AG08395 (cell line): ENCODE results near the gene MIEF1.

Experiments used
- DNase-seq: peaks from one replicate; pipeline ENCODE4 v3.0.0; 2012; ENCODE audit warnings: mixed read lengths, low spot score

Gene MIEF1

DNA sequence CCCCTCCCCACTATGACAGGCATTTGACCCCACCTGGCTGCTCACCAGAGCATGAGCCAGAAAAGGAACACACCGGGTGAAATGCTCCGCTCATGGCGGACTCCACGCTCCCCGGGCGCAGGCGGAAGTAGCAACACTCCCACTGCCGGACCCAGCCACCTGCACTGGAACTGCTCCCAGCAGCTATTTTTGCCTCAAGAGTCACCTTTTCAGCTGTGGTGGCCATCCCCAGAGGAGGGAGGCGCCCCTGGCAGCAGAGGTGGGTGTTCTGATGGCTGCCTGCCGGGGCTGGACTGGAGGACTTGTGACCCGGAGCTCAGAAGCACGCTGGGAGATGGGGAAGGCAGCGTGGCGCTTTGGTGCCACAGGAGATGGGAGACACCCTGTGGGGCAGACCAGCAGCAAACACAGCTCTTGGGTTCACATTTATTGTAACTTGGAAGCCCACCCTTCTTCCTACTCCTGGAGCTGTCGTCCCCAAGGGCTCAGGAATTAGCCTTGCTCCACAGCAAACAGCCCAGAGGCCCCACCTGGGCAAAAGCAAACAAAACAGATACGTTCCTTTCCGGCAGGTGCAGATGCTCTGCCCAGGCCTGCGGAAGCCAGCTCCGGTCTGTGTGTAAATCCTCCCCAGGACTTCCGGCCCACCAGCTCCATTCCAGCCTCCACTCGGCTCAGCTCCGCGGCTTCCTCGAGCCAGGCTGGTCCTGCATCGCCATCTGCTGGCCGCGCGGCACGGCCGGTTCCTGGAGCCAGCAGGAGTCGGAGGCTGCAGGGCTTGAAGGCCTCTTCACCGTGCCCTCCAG lies 26.8 kb downstream of the MIEF1 start:
- DNase-seq: peak; percentile 85

DNA sequence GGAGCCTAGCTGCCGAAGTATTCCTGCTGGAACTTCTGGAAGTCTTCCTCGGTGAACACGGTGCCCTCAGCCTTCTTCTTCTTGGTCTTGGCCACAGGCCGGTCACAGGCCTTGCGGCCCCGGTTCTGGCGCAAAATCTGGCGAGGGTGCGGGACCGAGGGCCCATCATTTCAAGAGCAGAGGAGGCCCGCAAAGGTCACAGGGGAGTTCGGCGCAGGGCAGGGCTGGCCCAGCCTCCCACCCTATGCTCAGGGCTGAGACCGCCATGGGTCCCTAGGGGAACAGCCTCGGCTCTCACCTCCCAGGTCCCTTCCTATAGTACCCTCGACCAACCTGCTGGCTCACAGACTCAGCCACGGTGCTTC lies 27.4 kb downstream of the MIEF1 start:
- DNase-seq: no peak

DNA sequence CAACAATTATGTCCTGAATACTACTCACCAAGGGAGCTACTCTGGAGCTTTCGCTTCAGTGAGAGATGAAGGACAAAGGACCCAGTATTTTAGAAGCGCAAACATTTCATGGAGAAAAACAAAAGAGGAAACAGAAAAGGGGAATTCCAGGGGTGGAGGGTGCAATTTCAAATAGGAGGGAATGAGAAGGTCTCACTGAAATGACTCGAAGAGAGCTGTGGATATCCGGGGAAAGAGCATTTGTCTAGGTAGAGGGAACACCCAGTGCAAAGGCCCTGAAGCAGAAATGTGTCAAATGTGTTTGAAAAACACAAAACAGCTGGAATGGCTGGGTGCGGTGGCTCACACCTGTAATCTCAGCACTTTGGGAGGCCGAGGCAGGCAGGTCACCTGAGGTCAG lies 28.0 kb downstream of the MIEF1 start:
- no peak for DNase-seq

DNA sequence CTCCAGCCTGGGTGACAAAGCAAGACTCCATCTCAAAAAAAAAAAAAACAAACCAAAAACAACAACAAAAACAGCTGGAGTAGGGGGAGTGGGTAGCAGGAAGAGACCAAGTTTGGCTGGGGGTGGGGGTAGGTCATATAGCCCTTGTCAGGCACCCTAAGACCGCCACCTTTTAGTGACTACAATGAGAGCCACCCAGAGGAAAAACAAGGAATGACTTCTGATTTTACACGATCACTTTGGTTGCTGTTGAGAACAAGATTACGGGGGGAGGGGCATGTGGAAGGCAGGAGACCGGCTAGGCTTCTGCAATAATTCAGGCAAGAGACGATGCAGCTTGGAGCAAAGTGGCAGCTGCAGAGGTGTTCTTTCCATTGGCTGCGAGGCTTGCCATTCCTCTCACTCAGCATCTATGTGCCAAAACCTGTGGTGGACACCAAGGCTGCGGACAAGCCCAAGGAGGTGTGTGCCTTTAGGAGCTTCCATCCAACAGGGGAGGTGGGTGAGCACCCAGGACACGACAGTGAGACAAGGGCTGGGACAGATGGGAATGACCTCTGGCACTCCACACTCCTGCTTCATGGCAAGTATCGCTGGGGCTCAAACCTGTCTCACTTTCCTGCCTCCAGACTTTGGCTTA lies 28.7 kb downstream of the MIEF1 start:
- DNase-seq: peak; percentile 40

DNA sequence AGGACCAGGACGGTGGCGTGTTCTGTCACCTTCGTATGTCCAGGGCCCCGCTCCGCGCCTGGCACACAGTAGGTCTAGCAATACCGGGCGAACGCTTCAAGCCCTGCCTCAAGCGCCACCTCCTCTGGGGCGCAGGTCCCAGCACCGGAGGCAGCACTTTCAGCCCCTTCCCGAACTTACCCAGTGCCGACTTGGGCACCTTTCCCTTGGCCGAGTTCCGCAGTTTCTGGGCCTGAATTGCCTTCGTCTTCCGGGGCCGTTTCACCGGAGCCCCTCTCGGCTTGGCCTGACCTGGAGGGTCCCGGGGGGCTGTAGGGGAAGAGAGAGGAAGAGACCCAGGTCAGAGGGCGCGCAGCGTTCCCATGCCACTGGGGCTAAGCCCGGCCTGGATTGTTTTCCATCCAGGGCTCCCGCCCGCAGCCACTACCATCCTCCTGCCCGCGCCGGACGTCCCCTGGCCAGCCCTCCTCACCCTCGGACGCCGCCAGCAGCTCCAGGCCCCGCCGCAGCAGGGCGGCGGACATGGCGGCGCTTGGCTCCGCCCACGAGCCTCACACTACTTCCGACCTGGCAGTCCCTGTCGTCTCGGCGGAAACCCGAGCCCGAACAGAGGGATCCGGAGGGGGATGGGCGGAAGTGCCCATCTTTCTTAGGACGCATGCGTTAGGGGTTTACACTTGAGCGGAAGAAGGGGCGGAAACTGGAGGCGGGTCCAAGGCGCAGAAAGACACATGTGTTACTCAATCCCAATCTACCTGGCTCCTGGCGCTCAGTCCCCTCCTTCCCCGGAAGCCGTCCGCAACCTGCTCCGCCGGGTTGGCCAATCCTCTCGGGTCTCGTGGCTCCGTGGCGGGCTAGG lies 30.4 kb downstream of the MIEF1 start, which contains the start of gene RPS19BP1:
TSS of gene RPS19BP1 (minus strand) at position 534 of the 859 bp plus-strand sequence. CDS start at position 524, 10 bp downstream.
- DNase-seq: peak; percentile 98

DNA sequence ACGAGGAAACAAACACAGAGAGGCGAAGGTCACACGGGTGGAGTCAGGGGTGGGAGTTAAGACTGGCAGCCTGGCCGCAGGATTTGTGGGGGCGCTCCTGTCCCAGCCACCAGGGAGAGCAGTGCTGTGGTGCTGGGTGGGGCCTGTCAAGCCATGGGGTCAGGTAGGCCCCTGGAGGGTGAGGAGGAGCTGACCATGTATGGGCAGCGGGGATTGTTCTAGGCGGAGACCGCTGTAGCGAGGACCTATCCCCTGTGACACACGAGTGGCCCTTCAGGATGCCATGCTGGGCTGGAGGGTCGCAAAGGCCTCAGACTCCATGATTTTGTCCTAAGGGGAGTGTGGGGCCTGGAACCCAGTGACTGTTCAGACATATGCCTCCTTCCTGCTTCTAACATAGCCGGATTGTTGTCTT lies 32.0 kb downstream of the MIEF1 start:
- DNase-seq: no peak

DNA sequence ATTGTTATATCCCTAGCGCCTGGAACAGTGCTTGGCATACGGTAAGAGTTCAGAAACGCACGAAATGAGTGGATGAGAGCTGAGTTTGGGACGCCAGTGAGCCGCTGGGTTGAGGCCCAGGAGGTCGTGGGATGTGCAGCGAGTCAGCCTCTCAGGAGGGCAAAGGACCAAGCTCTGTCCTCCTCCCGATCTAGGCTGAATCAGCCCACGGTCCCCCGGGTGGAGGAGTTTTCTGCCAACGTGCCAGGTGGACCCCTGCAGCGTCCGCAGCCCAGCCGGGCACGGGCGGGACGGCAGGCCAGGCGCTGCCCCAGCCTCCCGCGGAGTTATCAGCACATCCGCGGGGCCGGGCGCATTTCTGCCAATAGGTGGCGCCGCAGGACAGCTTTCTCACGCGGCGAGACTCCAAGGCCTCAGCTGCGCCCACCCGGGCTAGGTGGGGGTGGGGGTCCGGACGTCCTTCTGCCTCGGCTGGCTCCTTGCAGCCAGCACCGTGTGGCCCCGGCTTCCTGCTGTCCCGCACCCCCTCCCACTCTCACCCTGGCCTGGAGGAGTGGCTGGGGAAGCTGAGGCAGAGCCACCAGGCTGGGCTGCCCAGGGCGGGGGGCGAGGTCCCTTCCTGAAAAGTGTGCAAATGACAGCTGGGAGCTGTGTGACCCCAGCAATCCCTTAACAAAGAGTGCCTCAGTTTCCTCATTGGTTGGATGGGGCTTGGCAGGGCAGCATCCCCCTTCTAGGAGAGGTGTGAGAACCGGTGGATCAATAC lies 32.7 kb downstream of the MIEF1 start:
- DNase-seq: peak; percentile 82

DNA sequence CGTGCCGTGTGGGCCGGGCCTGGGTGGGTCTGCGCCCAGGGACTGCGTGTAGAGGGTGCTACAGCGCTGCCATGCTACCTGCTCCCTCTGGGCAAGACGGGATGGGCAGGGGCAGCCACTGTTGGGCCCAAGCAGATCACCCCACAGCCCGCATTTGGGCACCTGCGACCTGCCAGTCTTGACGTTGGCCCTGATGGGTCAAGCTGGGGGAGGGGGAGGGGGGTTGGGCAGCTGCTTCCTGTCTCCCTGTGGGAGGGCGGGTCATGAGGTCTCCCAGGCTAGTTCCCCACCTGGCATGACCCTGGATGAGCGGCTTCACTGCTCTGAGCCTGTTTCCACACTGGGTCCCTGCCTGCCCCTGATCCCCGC lies 33.3 kb downstream of the MIEF1 start:
- DNase-seq: no peak

DNA sequence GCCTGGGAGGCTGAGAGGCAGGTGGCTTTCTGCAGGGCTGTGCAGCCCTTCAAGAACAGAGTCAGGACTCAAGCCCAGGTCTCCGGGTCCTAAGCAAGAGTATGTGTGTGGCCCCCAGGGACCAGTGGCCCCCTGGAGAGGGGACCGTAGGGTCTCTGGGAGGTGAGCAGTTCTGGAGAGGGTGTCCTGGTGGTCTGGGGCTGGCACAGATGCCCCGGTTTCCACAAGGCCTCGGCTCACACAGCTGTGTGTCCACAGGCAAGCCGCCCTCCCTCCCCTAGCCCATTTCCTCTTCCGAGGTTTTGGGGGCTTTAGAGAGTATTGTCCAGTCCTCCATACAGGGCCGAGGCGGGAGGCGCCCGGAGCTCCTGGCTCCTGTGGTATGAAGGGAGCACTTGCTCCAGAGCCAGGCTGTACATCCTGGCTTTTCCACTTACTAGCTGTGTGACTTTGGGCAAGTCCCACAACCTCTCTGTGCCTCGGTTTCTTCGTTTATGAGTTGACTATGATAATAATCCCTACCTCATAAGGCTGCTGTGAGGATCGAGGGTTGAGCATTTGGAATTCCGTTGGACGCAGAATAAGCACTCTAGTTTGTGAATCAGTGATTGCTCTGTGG lies 33.9 kb downstream of the MIEF1 start:
- no peak for DNase-seq

DNA sequence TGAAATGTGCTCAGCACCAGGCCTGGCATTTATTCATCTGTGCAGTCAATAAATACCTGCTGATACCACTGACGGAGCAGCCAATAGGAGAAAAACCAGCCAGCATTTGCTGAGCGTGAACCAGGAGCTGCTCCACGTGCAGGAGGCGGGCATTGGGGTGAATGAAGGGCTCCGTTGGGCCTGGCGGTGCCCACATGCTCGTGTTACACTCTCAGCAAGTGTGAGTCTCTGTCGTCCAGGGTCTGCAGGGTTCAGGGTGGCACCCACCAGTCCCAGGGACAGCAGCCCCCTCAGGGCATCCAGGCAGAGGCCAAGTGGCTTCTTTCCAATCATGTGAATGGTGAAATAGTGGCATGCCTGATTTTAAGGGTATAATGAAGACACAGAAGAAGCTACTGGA lies 34.6 kb downstream of the MIEF1 start:
- no peak for DNase-seq

DNA sequence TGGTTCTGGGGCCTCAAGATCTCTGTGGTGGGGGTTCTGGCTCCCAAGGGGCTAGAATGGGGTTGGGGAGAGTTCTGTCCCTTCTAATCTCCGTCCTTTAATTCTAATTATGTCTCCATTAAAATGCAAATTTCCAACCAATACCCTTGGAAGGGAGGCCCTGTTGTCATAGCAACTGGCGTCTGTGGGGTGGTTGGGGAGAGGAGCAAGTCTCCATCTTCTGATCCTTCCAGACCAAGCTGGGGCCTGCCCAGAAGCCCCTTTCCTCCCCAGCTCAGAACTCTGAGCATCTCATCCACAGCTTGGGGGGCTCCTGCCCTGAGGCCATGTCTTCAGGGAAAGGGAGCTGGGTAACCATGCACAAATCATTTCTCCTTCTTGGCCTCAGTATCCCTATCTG lies 35.9 kb downstream of the MIEF1 start:
- DNase-seq: no peak

DNA sequence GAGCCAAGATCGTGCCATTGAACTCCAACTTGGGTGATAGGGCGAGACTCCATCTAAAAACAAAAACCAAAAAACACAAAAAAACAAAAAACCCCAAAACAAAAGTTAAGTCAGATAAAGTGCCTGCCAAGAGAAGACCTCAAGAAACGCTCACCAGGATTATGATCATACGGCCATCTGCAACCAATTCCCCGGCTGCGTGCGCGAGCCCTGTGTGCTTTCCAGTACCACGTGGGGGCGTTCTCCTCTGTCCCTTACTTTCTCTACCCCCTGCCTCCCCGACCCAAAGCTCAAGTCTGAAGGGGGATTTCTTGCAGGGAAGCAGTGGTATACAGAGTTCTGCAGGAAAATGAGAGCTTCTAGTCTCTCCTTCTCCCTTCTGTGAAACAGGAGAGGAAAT lies 41.0 kb downstream of the MIEF1 start:
- DNase-seq: peak; percentile 46

DNA sequence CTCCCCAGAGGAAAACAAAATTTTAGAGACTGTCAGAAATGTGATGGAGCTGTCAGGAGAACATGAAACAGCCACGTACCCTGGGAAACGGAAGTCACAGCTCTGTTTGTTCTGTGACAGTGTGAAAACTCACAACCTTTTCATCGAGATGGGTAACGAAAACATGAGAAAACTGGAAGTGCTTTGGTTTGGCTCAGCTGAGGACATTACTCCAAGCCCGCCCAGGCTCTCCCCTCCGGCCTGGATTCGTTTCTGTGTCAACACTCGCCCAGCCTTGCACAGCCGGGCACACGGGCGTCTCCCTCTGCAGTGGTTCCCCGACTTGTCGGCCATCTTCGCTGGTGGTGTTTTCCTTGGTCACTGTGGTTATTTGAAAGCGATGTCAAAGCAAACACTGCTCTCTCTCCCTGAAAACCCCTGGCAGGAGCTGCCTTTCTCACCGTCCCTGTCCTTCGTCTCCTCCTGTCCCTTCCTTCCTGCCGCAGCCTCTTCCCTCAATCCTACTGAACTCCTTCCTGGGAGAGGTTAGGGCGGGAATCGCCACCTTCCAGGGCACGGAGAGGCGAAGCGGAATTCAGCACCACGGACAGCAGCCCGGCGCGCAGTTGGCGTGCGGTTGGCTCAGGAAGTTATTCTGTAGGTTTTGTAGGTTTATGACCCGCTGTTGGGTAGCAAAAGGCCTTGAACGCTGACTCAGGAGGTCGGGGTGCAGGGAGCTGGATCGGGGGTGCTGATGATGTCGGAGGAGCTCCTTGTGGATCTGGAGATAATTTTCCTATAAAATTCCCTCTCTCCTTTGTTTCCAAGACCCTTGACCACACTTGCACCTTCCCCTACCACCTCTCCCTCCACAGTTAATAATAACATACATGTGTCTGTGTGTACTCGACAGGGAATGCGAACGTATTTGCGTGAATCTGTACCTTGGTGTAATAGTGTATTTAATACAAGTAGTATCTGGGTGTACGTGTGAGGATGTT lies 43.6 kb downstream of the MIEF1 start:
- DNase-seq: peak; percentile 38

DNA sequence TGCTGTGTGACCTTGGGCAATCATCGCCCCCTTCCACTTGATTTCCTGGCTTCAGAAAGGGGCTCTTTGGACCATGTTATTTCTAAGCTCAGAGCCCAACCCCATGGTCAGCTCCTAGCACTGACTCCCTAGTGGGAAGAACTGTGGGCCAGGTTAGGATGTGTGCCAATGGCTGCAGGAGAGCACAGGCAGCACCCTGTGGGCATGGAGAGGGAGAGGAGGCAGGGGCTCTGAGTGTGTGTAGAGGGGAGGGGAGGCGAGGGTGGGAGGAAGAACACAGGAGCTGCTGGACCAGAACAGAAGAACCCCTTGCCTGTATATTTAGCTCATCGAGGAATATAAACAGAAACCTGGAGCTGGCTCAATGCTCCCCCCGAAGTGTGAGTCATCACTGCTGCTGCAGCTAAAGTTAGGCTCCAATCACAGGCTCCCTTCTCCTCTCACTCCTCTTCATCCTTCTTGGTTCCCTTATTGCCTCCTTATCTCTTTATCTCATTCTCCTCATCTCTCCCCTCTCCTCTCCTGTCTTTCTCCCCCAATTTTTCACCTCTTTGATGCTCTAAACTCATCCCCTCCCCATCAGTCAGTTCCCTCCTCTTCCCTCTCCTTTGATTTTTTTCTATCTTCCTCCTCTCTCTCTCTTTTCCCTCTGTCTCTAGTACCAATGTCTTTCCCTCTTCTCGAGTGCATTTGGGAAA lies 44.9 kb downstream of the MIEF1 start:
- DNase-seq: peak; percentile 60

DNA sequence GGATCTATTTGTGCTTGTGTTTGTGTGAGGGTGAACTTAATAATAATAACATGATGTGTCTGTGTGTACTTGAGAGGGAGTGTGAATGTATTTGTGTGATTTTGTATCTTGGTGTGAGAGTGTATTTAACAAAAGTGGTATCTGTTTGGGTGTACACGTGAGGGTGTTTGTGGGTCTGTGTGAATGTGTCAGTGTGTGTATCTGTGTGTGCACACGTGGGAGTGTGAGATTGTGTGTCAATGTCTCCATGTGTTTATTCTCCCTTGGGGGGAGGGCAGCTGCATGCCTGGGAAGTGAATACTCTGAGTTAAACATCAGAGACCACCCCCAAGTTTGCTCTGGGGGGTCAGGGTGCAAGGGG lies 45.5 kb downstream of the MIEF1 start:
- DNase-seq: no peak

DNA sequence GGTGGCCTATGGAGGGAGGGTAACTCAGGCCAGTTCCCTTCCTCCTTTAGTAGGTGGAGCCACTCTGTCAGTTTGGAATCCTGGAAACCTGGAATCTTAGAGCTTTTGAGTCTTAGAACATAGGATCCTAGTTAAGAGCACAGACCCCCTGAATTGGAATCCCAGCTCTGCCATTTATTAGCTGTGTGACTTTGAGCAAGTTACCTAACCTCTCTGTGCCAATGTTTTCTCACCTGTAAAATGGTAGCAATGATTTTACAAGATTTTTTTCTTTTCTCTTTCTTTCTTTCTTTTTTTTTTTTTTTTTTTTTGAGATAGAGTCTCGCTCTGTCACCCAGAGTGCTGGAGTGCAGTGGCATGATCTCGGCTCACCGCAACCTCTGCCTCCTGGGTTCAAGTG lies 51.3 kb downstream of the MIEF1 start:
- DNase-seq: no peak

DNA sequence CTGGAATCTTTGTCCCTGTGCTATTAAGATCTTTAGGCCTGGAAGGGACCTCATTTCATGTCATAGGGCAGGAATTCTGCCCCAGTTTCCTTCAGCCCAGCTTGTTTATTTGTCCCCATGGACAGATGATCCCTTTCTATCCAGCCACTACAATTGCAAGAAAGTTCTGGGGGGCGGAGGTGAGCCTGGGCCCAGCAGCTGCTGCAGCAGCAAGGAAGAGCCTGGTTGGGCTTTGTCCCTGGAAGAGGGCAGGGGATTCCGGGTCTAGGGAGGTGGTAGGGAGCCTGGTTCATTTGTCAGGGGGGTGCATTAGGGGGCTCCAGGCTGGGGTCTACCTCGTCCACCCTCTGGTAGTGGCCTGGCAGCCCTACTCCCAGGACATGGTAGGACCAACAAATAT lies 52.1 kb downstream of the MIEF1 start:
- no peak for DNase-seq

DNA sequence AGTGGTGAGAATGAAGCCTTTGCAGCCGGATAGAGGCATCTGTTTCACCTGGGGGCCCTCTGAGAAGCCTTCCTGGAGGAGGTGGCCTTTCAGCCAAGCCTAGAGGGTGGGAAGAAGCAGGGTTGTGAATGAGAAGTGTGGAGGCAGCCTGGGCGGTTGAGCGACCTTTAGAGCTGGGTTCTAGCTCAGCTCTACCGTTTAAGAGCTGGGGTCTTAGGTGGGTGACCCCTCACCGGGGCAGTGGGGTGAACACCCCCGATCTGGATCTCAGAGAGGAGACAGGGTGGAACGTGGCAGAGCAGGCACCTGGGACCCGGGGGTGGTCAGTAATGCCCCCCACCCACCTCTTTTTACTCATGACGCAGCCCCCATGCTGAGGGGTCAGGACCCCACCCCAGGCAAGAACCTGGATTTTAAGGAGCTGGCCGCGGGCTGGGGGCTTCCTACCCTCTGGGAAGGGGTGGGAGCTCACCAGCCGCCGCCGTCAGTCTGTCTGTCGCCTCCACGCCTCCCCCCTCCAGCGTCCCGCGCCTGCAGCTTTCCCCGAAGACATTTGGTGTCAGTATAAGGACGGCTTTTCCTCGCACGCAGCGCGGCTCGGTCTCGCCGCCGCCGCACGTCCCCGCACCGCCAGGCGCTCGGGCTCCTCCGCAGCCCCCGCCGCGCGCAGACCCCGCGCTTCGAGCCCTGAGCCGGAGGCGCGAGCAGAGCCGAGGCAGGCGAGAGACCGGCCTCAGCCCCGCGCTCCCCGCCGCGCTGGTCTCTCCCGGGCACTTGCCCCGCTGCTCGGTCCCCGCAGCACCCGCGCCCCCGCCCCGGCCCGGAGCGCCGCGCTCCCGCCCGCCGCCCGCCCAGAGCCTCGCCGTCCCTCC lies 55.1 kb downstream of the MIEF1 start:
- no peak for DNase-seq

DNA sequence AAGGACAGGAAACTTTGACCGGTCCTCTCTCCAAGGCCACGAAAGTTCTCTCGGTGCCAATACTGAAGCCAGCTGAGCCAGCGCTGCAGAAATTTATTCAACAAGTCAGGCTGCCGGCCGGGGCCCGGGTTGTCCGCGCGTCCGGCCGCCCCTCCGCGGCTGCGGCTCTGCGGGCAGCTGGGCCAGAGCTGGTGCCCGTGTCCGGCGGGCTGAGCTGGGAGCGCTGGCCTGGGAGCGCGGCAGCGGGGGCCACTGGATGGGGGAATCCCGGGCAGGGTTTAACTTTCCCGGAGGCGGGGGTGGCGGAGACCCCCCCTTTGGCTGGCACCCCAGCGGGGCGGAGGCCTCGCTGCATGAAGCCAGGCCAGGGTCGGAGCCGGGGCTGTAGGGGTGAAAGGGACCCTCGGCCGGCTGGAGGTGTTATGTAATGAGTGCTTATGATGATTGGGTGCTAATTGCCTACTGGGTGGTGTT lies 56.2 kb downstream of the MIEF1 start:
- DNase-seq: no peak
